Stimulated activated CD8-positive, alpha-beta memory T cell treated with anti-CD3 and anti-CD28 coated beads, Interleukin-12 subunit alpha, Interleukin-12 subunit beta, amount 100 ng/mL, for 24 hours (primary cell): Measurements from ENCODE around the gene HJV.
"Not testable (repeated sequence)": the region's sequence is repeated elsewhere in the genome, so short reads cannot be mapped to it uniquely, and the experiment has no call there.

Experiments
- DNase-seq: peaks from one replicate; pipeline ENCODE4 v3.0.0-alpha.2; 2020; ENCODE audit errors: extremely low read depth

HJV gene, protein sequence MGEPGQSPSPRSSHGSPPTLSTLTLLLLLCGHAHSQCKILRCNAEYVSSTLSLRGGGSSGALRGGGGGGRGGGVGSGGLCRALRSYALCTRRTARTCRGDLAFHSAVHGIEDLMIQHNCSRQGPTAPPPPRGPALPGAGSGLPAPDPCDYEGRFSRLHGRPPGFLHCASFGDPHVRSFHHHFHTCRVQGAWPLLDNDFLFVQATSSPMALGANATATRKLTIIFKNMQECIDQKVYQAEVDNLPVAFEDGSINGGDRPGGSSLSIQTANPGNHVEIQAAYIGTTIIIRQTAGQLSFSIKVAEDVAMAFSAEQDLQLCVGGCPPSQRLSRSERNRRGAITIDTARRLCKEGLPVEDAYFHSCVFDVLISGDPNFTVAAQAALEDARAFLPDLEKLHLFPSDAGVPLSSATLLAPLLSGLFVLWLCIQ

DNA sequence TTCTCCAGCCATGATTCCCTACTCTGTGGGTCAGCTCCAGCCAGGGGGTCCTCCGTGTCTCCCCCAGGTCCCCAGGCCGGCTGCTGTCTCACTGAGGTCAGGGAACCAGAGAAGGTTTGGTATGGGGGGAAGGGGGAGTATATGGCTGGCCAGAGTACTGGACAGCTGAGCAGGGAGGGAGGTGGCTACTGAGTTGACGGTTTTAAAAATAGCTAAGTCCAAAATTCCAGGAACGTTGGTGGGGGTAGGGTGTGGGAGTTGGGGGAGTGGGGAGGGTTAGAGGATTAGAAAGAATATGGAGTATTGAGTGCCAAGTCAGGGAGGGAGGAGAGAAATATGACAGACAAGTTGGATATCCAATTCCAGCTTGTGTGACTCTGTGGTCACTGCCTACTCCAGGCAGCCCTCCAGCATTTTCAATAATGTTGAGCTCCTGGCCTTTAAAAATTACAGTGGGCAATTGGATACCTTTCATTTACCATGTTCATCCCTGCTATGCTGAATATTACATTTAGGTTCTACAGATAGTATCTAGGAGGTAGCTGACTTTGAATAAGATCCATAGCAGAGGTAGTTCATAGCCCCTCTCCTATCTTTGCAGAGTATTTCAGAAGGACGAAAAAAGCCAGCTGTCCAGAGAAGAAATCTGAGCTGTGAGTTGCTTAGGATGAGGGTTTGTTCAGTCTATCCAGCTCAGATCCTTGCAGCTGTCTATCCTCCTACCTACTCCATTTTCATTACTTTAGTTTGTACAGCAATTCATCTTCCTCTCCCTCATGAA is at the start of gene HJV:
Gene HJV, minus strand, starts transcription at position 114 of the 781 bp plus-strand sequence. CDS start 1,504 bp downstream, outside the sequence.
- no peak for DNase-seq

DNA sequence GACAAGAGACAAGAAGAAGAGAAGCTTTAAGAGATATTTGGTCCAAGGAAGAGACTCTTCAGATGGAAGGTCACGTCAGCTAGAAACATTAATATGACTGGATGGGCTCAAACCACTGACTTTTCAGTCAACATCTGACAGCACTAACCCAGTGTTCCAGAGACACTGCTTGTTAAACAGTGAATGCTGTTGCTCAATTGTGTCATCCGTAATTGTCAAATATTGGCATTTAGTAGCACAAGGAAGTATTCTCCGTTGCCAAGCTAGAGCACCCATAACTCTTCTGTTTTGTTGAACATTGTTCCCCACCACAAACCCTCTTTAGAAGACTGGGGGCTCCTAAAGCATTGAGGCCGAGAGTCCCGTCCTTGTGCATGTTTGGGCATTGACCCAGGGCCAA is 37.6 kb upstream of the HJV start:
- DNase-seq, result not testable (repeated sequence)

DNA sequence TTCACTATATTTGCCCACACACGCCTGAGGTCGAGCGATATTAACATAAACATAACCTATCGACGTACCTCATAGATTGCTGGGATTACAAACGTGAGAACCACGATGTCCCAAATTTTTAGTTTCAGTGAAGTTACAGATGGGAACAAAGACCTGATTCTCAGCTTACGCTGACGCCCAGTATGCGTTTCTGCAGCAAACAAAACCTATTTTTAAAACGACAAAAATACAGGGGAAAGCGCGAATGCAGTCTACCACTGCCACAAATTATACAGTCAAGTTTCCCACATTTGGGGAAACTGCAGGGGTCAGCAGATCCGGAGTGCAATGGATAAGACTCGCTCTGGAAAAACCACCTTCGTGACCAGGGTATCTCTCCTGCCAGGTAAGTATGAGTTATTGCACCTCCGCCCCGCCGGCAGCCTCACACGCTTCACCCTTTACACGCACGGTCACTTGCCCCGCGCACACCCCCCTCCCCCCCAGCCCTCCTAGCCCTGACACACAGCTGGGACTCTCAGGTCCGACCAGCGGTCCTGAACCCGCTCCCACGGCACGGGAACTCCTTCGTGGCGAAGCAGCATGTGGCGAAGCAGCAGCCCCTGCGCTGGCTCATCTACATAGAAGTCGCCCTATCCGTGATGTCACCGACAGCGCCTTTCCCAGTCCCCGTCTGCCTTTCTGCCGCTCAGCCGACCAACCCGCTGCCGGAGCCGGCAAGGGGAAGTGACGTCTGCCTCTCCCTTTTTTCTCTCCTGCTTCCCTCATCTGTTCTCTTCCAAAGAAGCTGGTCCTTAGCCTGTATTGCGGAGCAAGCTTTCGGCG is 30.5 kb upstream of the HJV start:
- peak; percentile 67 for DNase-seq

DNA sequence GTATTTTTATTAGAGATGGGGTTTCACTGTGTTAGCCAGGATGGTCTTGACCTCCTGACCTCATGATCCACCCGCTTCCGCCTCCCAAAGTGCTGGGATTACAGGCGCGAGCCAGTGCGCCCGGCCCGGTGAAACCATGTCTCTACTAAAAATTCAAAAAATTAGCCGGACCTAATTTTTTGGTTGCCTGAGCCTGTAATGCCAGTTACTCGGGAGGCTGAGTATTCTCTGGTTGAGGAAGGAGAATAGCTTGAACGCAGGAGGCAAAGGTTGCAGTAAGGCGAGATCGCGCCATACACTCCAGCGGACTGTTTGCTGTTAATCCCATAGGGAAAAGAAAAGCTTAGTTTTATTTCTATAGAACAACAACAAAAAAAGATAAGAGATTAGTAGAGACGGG is 29.9 kb upstream of the HJV start:
- DNase-seq, result no peak

DNA sequence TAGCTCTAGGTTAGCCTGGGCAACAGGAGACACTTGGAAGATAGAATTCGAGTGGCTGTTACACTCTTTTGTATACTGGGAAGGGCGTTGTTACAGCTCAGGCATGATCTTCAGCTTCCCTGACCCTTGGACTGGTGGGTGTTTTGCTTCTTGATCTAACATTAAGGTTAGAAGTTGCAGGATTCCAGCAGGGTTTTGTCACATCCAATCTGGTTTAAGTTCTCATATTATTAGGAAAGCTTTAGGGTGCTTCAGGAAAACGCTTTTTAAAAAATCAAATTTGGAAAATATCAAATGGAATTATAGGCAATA is 29.1 kb upstream of the HJV start:
- not testable (repeated sequence) for DNase-seq

DNA sequence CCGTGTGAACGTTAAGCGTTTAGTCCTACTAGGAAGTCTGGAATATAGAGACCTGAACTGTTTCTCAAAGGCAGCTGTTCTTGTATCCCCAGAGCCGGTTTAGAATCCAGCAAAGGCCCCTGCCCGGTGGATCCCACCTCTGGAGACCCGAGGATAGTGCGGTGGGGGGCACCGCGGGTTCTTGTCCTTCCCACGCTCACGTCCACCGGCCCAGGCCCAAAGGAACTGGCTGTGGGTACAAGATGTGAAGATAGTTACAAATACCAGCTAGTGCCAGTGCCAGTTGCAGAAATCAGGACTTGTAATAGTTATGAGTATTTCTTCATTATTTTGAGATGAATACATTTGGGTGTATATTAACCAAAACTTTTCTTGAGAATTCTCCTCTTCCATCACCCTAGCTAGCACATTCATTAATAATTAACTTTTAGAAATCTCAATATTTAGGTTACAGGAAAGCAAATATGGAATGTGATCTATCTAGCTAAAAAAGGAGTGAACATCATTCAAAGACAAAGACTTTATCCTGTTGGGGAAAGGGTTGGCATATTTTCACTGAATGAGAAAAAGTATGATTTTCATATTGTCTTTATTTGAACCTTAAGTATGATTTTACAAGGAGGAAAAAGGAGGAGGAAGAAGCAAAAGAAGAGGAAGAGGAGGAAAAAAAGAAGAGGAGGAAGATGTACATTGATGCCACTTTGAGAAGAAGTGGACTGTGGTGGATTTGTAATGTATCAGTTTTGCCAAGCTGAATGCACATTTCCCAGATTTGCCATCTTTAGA is 28.5 kb upstream of the HJV start:
- not testable (repeated sequence) for DNase-seq

DNA sequence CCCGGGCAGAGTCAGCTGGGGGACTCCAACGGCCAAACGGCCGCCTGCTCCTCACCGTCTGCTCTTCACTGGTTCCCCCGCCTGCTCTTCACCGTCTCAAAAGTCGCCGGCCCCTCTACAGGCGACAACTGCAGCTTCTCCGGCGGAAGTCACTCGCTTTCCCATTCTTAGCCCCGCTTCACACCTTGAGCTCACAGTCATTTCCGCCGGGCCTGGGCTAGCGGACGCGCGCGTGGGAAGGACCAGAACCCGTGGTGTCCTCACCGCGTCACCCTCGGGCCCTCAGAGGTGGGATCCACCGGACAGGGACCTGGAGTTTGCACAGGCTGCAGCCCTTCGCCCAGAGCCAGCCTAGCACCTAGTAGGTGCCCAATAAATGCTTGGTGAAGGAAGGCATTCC is 27.9 kb upstream of the HJV start:
- no peak for DNase-seq

DNA sequence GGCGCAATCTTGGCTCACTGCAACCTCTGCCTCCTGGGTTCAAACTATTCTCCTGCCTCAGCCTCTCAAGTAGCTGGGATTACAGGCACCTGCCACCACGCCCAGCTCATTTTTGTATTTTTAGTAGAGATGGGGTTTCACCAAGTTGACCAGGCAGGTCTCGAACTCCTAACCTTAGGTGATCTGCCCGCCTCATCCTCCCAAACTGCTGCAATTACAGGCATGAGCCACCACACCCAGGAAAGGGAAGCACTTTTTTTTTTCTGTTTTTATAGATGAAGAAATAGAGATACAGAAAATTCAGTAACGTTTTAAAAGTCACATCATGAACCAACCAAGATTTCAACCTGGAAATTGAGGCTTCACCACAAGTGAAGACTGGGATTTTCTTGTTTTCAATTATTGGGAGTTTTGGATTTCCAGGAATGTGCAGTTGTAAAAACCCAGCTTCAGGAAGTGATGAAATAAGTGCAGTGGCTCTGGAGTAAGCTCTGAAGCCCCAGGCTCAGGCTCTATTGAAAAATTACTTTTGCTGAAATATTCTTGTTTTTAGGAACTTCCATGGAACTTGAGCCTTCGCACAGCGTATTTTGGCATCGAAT is 27.1 kb upstream of the HJV start:
- DNase-seq, result not testable (repeated sequence)

DNA sequence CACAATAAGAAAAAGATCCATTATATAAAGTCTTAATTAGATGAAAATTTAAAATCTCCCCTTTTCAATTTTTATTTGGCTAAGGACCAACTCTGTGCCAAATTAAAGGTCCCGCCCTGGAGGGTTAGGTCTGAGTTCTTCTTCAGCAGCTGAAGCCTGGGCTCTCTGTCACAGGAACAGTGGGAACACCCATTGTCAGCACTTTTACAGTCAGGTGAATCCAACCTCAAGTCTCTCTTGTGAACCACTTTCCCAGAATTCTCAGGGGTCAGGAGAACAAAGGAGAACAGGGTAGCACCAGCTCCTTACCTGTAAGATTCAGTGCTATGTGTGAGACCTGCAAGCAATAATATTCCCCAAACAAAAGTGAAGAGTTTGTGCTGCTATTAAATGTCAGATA is 25.1 kb upstream of the HJV start:
- DNase-seq, result no peak

DNA sequence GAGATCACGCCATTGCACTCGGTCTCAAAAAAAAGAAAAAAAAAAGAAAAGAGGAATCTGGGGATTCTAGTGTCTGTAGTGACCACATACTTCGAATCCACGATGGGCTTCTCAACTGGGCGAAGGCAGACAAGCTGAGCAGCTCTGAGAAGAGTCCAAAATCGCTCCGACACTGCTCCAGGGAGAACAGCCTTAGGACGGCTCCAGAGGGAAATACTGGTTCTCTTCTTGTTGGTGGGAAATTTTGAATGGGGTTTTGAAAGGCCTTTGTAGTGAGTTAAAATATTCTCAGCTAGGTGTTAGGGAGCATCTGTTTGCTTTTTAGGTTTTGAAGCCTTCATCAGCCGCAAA is 18.3 kb upstream of the HJV start:
- no peak for DNase-seq

DNA sequence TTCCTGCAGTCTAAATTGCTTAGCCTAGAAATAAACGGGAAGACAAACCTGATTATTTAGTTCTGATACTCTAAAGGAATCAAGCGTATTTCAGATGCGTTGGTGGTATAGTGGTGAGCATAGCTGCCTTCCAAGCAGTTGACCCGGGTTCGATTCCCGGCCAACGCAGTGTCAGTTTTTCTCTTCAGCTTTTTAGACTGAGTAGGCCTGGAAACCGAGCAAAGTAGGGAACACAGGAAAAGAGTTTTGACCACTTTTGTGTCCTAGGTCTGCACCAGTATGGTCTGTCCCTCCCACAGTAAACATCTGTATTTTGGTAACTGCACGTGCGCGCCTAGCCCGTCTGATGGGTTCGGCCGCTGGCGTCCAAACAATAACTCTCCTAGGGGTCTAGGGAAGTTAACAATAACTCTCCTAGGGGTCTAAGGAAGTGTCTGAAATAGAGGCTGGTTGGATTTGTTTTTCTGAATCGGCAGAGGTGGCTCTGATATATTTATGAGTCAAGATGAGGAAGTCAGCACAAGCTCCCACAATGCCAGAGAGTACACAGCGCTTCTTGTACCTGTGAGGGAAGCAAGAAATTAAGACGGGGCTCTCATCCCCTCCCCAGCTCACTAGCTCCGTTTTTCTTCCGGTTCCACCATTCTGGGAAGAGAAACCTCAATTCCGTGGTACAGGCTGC is 15.6 kb upstream of the HJV start:
- peak; percentile 42 for DNase-seq

DNA sequence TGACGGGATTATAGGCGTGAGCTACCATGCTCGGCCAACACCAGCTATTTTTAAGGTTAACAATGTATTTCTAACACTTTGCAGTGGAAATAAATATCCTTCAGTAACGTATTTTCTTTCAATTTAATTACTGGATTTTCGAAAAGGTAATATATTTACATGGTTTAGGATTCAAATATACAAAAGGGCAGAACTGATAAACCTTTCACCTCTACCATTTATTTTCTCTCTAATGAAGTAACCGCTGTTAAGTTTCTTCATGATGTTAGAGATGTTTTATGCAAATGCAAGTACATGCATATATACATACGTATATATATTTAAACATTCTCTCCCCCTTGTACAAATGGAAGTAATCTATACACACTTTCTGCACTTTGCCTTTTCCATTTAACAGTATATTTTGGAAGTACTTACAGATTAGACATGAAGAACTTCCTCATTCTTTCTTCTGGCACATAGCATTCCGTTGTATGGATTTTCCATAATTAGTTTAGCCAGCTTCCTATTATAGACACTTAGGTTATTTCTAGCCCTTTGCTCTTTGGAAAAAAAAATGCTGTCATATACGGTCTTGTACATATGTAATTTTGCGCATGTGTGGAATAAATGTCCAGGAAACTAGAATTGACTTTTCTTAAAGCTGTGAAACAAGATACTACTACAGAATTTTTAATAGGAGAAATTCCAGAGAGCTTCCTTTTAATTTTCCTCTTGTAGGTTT is 14.9 kb upstream of the HJV start:
- DNase-seq, result no peak

DNA sequence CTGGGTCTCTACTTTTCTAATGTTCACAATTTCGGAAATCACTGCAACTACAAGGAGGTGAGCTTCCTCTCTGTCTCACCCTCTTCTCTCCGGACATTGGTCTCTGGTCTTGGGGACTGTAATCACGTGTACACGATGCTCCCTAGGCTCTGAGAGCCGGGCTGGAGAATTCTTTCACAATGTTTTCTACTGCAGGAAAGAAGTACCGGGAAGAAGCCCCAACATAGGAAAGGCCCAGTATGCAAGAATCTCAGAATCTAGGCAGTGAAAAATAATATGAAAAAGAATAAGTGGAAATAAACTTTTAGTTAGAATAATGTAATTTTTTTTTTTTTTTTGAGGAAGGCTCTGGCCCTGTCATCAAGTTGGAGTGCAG is 13.5 kb upstream of the HJV start:
- DNase-seq, result no peak

DNA sequence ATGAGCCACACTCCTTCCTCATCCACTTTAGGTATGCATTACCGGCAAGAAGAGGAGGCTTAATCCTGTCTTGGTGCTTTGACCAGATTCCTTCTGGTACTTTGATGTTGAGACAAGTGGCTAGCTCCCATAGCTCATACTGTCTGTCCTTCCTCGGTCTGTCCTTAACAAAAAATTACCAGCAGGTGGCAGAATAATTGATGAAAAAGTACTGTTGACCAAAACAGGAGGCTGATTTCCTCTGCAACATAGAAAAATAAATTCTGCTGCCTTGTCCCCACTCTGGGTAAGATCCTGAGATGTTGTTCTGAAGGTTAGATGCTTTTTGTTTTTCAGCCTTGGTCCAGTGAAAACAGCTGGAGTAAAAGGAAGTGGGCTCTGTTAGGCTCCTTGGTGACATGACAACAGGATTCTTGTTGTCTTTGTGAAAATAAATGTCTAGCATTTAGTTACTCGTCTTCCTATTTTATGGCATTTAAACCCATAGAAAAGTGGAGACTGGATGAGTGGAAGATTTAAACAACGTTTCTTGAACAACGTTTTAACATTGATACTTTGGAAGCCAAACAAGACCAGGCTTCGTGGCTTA is 11.2 kb upstream of the HJV start:
- no peak for DNase-seq

DNA sequence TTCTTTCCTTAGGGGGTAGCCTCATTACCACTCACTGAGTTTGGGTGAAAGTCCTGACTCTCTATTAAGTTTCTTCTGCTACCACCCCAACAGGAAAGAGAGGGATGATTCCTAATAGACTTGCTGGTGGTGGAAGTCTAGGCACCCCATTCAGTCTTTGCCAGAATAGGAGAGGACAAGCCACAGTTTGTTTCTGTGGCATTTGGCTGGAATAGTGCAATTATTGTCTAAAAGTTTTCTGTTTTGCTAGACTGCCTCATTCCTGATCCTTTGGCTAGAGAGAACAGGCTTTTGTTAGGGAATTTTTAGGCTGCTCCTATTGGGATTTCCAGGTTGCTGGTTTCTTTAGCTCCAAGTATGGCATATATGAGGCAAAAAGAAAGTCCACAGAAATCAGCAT is 9.9 kb upstream of the HJV start:
- DNase-seq, result no peak

DNA sequence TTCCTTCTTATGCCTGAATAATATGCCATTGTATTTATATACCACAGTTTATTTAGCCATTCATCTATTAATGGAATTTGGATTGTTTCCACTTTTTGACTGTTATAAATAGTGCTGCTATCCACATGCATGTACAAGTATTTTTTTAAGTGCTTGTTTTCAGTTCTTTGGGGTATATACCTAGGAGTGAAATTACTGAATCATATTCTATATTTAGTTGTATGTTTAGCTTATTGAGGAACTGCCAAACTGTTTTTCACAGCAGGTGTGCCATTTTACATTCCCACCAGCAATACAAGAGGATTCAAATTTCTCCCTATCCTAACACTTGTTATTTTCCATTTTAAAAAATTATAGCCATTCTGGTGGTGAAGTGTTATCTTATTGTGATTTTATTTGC is 7.6 kb upstream of the HJV start:
- no peak for DNase-seq

DNA sequence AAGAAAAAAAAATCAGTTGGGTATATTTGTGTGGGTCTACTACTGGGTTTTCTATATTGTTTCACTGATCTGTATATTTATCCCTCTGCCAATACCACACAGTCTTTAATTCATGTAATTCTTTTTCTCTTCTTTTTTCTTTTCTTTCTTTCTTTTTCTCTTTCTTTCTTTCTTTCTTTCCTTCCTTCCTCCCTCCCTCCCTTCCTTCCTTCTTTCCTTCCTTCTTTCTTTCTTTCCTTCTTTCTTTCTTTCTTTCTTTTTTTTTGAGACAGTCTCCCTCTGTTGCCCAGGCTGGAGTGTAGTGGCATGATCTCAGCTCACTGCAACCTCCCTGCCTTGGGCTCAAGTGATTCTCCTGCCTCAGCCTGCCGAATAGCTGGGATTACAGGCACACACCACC is 5.1 kb upstream of the HJV start:
- not testable (repeated sequence) for DNase-seq

DNA sequence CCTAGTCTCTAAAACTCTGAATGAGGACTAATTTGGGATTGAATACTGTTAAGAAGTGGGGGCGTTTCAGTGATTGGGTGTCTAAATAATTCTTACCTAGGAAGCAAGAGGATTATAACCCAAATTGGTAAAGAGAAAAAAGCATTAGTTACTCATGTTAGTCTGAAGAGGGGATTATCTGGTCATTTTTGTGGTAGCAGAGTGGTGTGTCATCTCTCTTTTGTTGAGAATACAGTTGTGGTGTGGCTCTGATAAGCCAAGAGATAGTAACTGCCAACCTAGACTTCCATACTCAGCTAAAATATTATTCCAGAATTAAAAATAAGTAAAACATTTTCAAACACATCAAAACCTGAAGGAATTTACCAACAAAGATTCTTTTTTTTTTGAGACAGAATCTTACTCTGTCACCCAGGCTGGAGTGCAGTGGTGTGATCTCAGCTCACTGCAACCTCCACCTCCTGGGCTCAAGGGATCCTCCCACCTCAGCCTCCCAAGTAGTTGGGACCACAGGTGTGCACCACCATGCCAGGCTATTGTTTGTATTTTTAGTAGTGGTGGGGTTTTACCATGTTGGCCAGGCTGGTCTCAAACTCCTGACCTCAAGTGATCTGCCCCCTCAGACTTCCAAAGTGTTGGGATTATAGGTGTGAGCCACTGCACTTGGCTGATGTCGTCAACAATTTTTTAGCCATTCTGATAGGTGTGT is 4.4 kb upstream of the HJV start:
- DNase-seq, result not testable (repeated sequence)
